GM21381 (cell line): ENCODE data around the gene ENOPH1.

Source experiments
- ATAC-seq: cut with Tn5 transposase; IDR thresholded peaks from one replicate; pipeline ENCODE4 v1.9.1; 2021; ENCODE audit warnings: mild to moderate bottlenecking, moderate library complexity; ENCODE audit not compliant: unreplicated experiment

ENOPH1 gene

GRCh38 chr4:82425478-82425877 is 4.9 kb upstream of the ENOPH1 start:
- ATAC-seq: no peak

- no peak for ATAC-seq
Observed at GRCh38 chr4:82428526-82428968, 1.8 kb upstream of the ENOPH1 start.

GRCh38 chr4:82428969-82429727 is 1.2 kb upstream of the ENOPH1 start:
- peak; percentile 60 for ATAC-seq

GRCh38 chr4:82429728-82430192 is 630 bp upstream of the ENOPH1 start:
- peak; percentile 15 for ATAC-seq

GRCh38 chr4:82430964-82431745 is 765 bp downstream of the ENOPH1 start:
- no peak for ATAC-seq

GRCh38 chr4:82431831-82432230 is 1.4 kb downstream of the ENOPH1 start:
- ATAC-seq: no peak

- ATAC-seq: no peak
Observed at GRCh38 chr4:82432596-82432995, 2.2 kb downstream of the ENOPH1 start.

- no peak for ATAC-seq
Observed at GRCh38 chr4:82433791-82434190, 3.4 kb downstream of the ENOPH1 start.

- ATAC-seq: no peak
Observed at GRCh38 chr4:82434949-82435348, 4.6 kb downstream of the ENOPH1 start.

- ATAC-seq: no peak
Observed at GRCh38 chr4:82436130-82436529, 5.7 kb downstream of the ENOPH1 start.

GRCh38 chr4:82436780-82437179 is 6.4 kb downstream of the ENOPH1 start:
- no peak for ATAC-seq

- no peak for ATAC-seq
Observed at GRCh38 chr4:82437285-82438005, 7.1 kb downstream of the ENOPH1 start.

GRCh38 chr4:82439088-82439487 is 8.7 kb downstream of the ENOPH1 start:
- no peak for ATAC-seq

- no peak for ATAC-seq
Observed at GRCh38 chr4:82447886-82448285, 17.5 kb downstream of the ENOPH1 start.

- ATAC-seq: no peak
Observed at GRCh38 chr4:82450966-82451755, 20.8 kb downstream of the ENOPH1 start.

- no peak for ATAC-seq
Observed at GRCh38 chr4:82452026-82452425, 21.6 kb downstream of the ENOPH1 start.

- ATAC-seq: no peak
Observed at GRCh38 chr4:82457266-82457665, 26.9 kb downstream of the ENOPH1 start.

GRCh38 chr4:82458729-82459128 is 28.3 kb downstream of the ENOPH1 start:
- ATAC-seq: no peak

GRCh38 chr4:82461710-82462109 is 31.3 kb downstream of the ENOPH1 start:
- ATAC-seq: no peak

GRCh38 chr4:82462415-82462831 is 32.0 kb downstream of the ENOPH1 start:
- peak; percentile 77 for ATAC-seq

GRCh38 chr4:82463221-82463620 is 32.8 kb downstream of the ENOPH1 start:
- no peak for ATAC-seq
